HL-60/S4 treated with retinoic acid at 250 ng/mL for 4 days and 3 days (cell line): Measurements from ENCODE around the gene CHRNG.
"Not testable (repeated sequence)": the region's sequence is repeated elsewhere in the genome, so short reads cannot be mapped to it uniquely, and the experiment has no call there.

Experiments used
- in situ Hi-C: fragments of 300-500 bp; cut with MboI; formaldehyde crosslinking; loops from 2 replicates; pipeline ENCODE4 v1.7.0; 2022; ENCODE audit warnings: low sequenced_read_pairs

Gene CHRNG

GRCh38 chr2:232526372-232526941 lies 13.0 kb upstream of the CHRNG start:
- in situ Hi-C loops = no loop called here

DNA sequence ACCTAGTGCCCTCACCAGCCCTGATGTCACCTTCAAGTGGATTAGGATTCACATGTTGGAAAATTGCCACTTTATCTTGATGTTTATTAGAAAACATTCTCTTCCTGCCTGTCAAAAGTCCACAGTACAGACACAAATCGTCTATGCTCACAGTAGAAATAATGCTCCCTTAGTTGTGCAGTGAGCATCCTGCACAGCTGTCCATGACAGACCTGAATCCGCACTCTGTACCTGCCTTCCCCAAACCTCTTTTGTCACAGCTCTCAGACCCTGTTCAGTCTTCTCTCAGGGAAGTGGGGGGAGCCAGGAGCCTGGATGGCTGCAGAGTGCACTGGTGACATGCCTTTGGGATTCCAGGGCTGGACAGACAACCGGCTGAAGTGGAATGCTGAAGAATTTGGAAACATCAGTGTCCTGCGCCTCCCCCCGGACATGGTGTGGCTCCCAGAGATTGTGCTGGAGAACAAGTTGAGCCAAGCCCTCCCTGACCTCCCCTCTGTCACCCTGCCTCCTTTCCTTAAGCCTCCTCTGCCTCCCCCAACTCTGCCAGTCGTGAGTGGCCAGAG lies 11.5 kb upstream of the CHRNG start:
- in situ Hi-C loops = no loop called here

DNA sequence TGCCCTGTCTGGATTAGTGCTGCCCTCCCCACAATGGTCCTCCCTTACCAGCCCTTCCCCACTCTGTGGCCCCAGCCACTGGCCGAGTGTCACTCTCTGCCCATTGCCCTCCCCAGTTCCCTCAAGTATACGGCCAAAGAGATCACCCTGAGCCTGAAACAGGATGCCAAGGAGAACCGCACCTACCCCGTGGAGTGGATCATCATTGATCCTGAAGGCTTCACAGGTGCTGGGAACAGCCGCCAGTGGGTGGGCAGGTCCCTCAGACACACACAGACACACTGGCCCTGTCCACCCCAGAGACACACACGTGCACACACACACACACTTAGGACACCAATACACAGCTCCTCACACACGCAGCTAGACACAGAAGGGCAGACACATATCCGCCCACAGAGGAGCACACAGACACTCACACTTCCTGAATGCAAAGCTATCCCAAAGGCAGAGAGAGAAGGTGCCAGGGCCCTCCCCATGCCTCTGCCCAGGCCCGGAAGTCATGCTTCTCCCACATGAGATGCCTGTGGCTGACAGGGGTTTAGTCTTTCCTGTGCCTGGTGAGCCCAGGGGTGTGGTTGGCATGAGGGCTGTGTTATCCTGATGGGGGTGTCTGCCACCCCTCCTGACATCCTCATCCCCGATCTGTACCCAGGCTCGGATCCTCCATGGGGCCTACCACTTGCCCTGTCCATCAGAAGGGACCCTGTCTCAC lies 10.6 kb upstream of the CHRNG start:
- in situ Hi-C loops = no loop called here

DNA sequence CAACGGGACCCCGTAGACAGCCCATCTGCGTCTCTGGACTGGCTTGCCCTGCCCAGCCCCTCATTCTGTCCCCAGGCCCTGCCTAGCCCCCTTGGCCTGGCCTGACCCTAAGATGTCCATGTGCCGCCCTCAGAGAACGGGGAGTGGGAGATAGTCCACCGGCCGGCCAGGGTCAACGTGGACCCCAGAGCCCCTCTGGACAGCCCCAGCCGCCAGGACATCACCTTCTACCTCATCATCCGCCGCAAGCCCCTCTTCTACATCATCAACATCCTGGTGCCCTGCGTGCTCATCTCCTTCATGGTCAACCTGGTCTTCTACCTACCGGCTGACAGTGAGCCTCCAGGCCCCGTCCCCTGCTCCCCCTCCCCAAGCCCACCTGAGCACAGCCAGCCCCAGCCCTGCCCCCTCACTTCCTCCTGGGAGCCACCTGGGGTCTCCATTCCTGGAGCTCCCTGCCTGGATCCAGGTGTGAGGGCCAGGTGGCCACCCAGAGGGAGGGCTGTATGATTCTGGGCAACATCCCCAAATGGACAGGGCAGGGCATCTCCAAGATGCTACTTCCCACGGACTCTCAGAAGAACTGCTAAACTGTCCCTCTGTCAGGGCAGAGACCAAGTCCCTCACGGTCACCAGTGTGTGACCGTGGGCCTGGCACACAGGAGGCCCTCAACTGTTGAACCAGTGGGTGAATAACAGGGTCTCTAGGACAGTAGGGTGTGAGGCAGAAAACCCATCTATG lies 9.5 kb upstream of the CHRNG start:
- in situ Hi-C loops = no loop called here

DNA sequence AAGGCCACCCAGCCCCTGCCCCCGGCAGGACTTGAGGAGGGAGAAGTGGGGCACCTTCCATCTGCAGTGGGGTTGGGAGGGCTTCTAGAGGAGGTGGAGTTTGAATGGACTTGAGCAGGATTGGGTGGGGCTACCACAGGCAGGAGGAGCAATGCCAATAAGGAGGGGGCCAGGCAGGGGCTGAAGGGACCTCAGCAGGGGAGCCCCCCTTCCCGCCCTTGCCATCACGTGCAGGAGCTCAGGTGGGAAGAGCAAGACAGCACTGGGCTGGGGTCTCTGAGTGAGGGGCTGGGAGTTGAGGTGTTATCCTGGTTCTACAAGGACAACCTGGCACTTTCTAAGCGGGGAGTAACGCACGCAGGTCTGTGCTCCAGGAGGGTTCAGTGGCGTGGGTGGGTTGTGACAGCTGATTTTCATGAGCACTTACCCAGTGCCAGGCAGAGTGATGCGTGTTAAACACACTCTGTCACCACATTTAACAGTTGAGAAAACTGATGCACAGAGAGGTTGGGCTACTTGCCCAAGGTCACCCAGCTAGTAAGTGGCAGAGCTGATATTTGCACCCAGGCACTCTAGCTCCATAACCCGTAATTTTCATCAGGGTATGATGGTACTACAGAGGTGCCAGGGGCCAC lies 8.7 kb upstream of the CHRNG start:
- in situ Hi-C loops = no loop called here

- in situ Hi-C loops = no loop called here
These were observed 7.1 kb upstream of the CHRNG start for GRCh38 chr2:232532419-232532818.

DNA sequence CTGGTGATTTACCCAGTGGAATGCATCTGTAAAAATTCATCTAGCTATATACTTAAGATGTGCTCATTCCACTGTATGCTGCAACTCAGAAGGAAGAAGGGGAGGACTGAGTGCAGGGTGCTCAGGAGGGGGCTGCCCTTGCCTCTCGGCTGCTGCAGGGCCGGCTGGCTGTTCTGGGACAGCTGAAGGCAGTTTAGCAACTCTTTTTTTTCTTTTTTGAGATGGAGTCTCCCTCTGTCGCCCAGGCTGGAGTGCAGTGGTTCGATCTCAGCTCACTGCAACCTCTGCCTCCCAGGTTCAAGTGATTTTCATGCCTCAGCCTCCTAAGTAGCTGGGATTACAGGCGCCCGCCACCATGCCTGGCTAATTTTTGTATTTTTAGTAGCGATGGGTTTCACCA lies 6.7 kb upstream of the CHRNG start:
- in situ Hi-C loops = not testable (repeated sequence)

GRCh38 chr2:232533944-232534710 lies 5.4 kb upstream of the CHRNG start:
- in situ Hi-C loops = no loop called here

DNA sequence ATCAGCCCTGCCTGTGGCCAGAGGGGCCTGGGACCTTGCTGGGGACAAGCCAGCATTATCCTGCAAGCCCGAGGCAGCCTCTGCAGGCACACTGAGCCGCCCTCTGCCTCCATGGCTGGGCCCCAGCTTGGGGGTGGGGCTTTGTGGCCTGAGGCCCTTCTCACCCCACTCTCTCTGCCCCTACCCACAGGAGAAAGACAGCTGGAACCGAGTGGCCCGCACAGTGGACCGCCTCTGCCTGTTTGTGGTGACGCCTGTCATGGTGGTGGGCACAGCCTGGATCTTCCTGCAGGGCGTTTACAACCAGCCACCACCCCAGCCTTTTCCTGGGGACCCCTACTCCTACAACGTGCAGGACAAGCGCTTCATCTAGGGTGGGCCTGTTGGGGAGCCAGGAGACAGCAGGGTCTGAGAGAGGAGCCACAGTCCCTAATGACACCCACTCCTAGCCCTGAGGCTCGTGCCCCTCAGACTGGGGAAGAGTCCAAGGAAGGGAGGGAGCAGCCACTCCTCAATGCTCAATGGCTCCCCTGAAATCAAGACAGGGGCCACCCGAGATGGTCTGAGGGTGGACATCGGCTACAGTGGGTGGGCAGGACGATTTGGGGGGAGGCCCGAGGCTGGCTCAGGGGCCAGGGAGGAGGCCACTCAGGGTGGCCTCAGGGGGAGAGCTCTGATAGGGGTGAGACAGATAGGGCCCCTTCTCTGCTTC lies 4.4 kb upstream of the CHRNG start:
- in situ Hi-C loops = no loop called here

- in situ Hi-C loops = no loop called here
These were observed 3.5 kb upstream of the CHRNG start for GRCh38 chr2:232535761-232536530.

- in situ Hi-C loops = no loop called here
These were observed 2.4 kb upstream of the CHRNG start for GRCh38 chr2:232537079-232537478.

- in situ Hi-C loops = no loop called here
These were observed 2.0 kb upstream of the CHRNG start for GRCh38 chr2:232537499-232537898.

GRCh38 chr2:232538671-232539070 lies 821 bp upstream of the CHRNG start:
- in situ Hi-C loops = no loop called here

DNA sequence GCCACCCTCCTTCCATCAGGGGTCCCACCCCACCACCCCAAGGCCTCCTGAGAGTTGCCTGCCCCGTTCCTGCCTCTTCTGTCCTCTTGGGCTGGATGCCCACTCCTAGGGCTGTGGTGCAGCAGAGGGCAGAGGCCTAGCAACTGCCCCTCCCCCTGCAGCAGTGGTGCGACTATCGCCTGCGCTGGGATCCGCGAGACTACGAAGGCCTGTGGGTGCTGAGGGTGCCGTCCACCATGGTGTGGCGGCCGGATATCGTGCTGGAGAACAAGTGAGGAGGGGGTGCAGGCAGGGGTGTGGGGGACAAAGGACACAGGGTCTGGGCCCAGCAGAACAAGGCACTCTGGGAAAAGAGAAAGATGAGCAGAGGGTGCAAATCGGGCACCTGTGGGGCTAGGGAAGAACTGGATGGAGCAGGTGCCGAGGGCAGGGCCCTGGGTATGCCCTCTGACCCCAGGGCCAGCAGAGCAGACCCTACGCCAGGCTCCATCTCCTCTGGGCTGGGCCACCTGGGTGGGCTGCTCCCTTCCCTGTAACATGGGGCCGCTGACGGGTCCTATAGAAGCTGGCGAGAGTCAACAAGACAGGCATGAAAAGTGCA lies 1.0 kb downstream of the CHRNG start:
- in situ Hi-C loops = no loop called here

- in situ Hi-C loops = no loop called here
These were observed 1.9 kb downstream of the CHRNG start for GRCh38 chr2:232541195-232541960.

- in situ Hi-C loops = no loop called here
These were observed 2.6 kb downstream of the CHRNG start for GRCh38 chr2:232541961-232542714.

DNA sequence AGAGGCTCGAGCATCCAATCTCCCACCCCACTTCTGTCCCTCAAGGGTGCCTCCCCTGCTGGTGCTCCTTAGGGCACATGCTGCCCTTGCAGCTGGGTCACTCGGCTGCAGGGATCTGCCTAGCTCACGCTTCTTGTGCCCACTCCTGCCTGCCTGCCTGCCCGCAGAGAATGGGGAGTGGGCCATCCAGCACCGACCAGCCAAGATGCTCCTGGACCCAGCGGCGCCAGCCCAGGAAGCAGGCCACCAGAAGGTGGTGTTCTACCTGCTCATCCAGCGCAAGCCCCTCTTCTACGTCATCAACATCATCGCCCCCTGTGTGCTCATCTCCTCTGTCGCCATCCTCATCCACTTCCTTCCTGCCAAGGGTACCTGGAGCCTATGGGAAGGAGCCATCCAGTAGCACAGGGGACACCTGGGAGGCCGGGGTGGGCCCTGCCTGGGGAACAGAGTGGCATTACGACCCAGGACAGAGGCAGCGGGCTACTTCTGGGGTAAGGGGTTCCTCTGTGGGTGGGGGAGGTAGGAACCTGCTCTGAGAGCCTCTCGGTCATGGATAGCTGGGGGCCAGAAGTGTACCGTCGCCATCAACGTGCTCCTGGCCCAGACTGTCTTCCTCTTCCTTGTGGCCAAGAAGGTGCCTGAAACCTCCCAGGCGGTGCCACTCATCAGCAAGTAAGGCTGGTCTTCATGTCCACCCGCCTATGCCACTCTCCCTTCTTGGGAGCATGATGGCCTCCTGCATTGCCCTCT lies 3.4 kb downstream of the CHRNG start:
- in situ Hi-C loops = no loop called here
